Uterus (tissue), 4 donors: ENCODE data around the gene MFAP3. TPM values are rescaled to one million over a fixed set of nuclear protein-coding genes. Genes with fewer than 3 reads are reported as not detected.
"Not testable (repeated sequence)": the region's sequence is repeated elsewhere in the genome, so short reads cannot be mapped to it uniquely, and the experiment has no call there.

Source experiments
- DNase-seq, 2 donors: peaks; one replicate each; pipeline ENCODE4 v3.0.0-alpha.2; 2019 to 2020
- H3K27ac ChIP-seq, 2 donors: fragments of 200-600 bp; sonication (generic); 1 replicate in 1 of 2; 2 replicates in 1 of 2; pipeline ENCODE4 v1.5.1; 2016 to 2018
- H3K27me3 ChIP-seq, 2 donors: fragments of 200-600 bp; sonication (generic); one replicate each; pipeline ENCODE4 v1.5.1; 2018 to 2019; ENCODE audit warnings: control low read depth in 1 of 2
- H3K36me3 ChIP-seq, 2 donors: fragments of 200-600 bp; sonication (generic); one replicate each; pipeline ENCODE4 v1.5.1; 2019; ENCODE audit warnings: control low read depth in 1 of 2
- H3K4me1 ChIP-seq, 2 donors: fragments of 200-600 bp; sonication (generic); one replicate each; pipeline ENCODE4 v1.5.1; 2018 to 2019; ENCODE audit warnings: control low read depth in 1 of 2
- H3K4me3 ChIP-seq, 2 donors: fragments of 200-600 bp; sonication (generic); 1 replicate in 1 of 2; 2 replicates in 1 of 2; pipeline ENCODE4 v1.5.1; 2018 to 2019; ENCODE audit warnings: mild to moderate bottlenecking in 1 of 2
- H3K9me3 ChIP-seq, 2 donors: fragments of 200-600 bp; sonication (generic); one replicate each; pipeline ENCODE4 v1.5.1; 2019; ENCODE audit warnings: control low read depth in 1 of 2
- CTCF ChIP-seq, 4 experiments: fragments of 200-600 bp in 2 of 4; fragments of 450-650 bp in 2 of 4; sonication (generic) in 2 of 4; IDR thresholded peaks; one replicate each; pipeline ENCODE4 v1.5.1; 2016 to 2019; ENCODE audit warnings: antibody characterized with exemption in 4 of 4, mild to moderate bottlenecking in 2 of 4, moderate library complexity in 1 of 4
- POLR2A ChIP-seq, 2 donors: fragments of 450-650 bp; IDR thresholded peaks; one replicate each; pipeline ENCODE4 v1.6.1; 2016; ENCODE audit warnings: antibody characterized with exemption in 2 of 2, mild to moderate bottlenecking in 1 of 2, moderate library complexity in 1 of 2
- intact Hi-C: fragments of 100-400 bp; cut with DNase I; formaldehyde crosslinking; loops from one replicate; pipeline ENCODE4 v1.15.1; 2023; ENCODE audit warnings: low total_unique reads
- total RNA-seq, 4 donors: library from RNA; depleted of rRNA in 3 of 4; stranded (reverse); fragments of >200 nt in 3 of 4; gene quantifications; one replicate each; pipeline versions ENCODE4 v1.1.0 to v1.2.4, GENCODE V29; 2014 to 2023
- donor health status: DM: yes; HTN: yes; CAD: no.

Gene MFAP3
- total RNA-seq, 4 donors from 2014 or later = 39.0 to 152 (median 63.3) TPM

- no peaks in the 10 kb centered on the region for H3K4me1 ChIP-seq
- DNase-seq = no peak
- no peaks in the 10 kb centered on the region for H3K9me3 ChIP-seq
- no peak overlapping the region for H3K27ac ChIP-seq
- H3K27me3 ChIP-seq = no peaks in the 10 kb centered on the region
- H3K36me3 ChIP-seq = no peaks in the 10 kb centered on the region
- no peak overlapping the region for H3K4me3 ChIP-seq
- TF ChIP-seq CTCF (IDR thresholded peaks at IDR 0.05) = no peak
- TF ChIP-seq POLR2A (IDR thresholded peaks at IDR 0.05) = no peak
- intact Hi-C loops = no loop called here
Observed at GRCh38 chr5:154015071-154015693, 23.6 kb upstream of the MFAP3 start.

- H3K4me1 ChIP-seq, H3K4me3 ChIP-seq, H3K36me3 ChIP-seq, DNase-seq, H3K9me3 ChIP-seq, H3K27ac ChIP-seq, H3K27me3 ChIP-seq, intact Hi-C loops: not testable (repeated sequence)
Observed at GRCh38 chr5:154018919-154019318, 19.8 kb upstream of the MFAP3 start.

GRCh38 chr5:154025951-154026350, 12.8 kb upstream of the MFAP3 start:
- Histone ChIP-seq H3K9me3 (no peaks in the 10 kb centered on the region), H3K27me3 (no peaks in the 10 kb centered on the region), H3K36me3 (no peaks in the 10 kb centered on the region), H3K4me1 (no peaks in the 10 kb centered on the region), H3K4me3 (no peak overlapping the region), H3K27ac (no peak overlapping the region)
- intact Hi-C loops = no loop called here
- no peak for TF ChIP-seq POLR2A (IDR thresholded peaks at IDR 0.05)
- no peak for TF ChIP-seq CTCF (IDR thresholded peaks at IDR 0.05)
- no peak for DNase-seq

- no peaks in the 10 kb centered on the region for H3K27me3 ChIP-seq
- no peaks in the 10 kb centered on the region for H3K9me3 ChIP-seq
- no peaks in the 10 kb centered on the region for H3K4me1 ChIP-seq
- TF ChIP-seq CTCF (IDR thresholded peaks at IDR 0.05) = no peak
- no peak for TF ChIP-seq POLR2A (IDR thresholded peaks at IDR 0.05)
- H3K36me3 ChIP-seq = no peaks in the 10 kb centered on the region
- H3K27ac ChIP-seq = no peak overlapping the region
- H3K4me3 ChIP-seq = no peak overlapping the region
- DNase-seq = no peak
- intact Hi-C loops = no loop called here
Observed at GRCh38 chr5:154031937-154032489, 6.8 kb upstream of the MFAP3 start.

GRCh38 chr5:154034944-154035343, 3.8 kb upstream of the MFAP3 start:
- Histone ChIP-seq H3K4me1 (no peaks in the 10 kb centered on the region), H3K27ac (no peak overlapping the region), H3K4me3 (no peak overlapping the region), H3K9me3 (no peaks in the 10 kb centered on the region), H3K27me3 (no peaks in the 10 kb centered on the region), H3K36me3 (no peaks in the 10 kb centered on the region)
- no peak for TF ChIP-seq CTCF (IDR thresholded peaks at IDR 0.05)
- no peak for TF ChIP-seq POLR2A (IDR thresholded peaks at IDR 0.05)
- no peak for DNase-seq
- intact Hi-C loops = no loop called here
